Measurements from ENCODE around the gene OR5M10.
"Not testable (repeated sequence)": the region's sequence is repeated elsewhere in the genome, so short reads cannot be mapped to it uniquely, and the experiment has no call there.

Gene OR5M10

GRCh38 chr11:56577621-56578020 is at the start of gene OR5M10:
OR5M10 (minus strand) TSS chr11:56577721; CDS start chr11:56577721, 0 bp downstream.
- H3K4me3 Mint-ChIP-seq = no peak within 1 kb of the TSS
- no peak within 1 kb of the TSS for H3K27ac Mint-ChIP-seq
- H3K4me1 Mint-ChIP-seq (ENCODE audit: low read depth) = no peaks in the 10 kb centered on the region
- DNase-seq (ENCODE audit: low spot score) = no peak
- H3K9me3 Mint-ChIP-seq = peaks cover 21% of the 10 kb centered on the region
- no peaks in the 10 kb centered on the region for H3K27me3 Mint-ChIP-seq (ENCODE audit: low read depth)
- no peaks in the 10 kb centered on the region for H3K36me3 Mint-ChIP-seq (ENCODE audit: low read depth)

GRCh38 chr11:56625946-56626345 is 48.4 kb upstream of the OR5M10 start:
- Mint-ChIP-seq H3K9me3 (peaks cover 4% of the 10 kb centered on the region), H3K4me1 (ENCODE audit: low read depth) (no peaks in the 10 kb centered on the region), H3K36me3 (ENCODE audit: low read depth) (no peaks in the 10 kb centered on the region), H3K27me3 (ENCODE audit: low read depth) (no peaks in the 10 kb centered on the region), H3K27ac (no peak overlapping the region), H3K4me3 (no peak overlapping the region)
- no peak for DNase-seq (ENCODE audit: low spot score)

DNA sequence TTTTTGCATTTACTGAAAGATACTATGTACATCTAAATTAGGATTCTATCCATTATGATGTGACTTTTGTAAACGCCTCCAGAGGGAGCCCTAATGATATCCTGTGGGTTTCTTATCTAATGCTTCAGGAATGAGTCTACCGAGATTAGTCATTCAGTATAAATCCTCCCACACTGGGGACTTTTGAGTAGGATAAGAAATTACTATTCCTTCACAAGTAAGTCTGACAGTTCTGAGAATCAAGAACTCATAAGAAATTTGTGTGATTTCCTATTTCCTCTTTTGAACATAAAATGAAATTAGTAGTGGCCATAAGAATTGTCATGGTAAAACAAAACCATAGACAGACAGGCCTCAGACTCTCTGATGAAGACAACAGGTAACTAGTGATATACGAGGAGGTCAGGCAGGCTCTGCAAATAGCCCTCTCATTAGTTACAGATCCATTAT is 47.2 kb upstream of the OR5M10 start:
- no peak for DNase-seq (ENCODE audit: low spot score)
- no peak overlapping the region for H3K27ac Mint-ChIP-seq
- H3K36me3 Mint-ChIP-seq (ENCODE audit: low read depth) = no peaks in the 10 kb centered on the region
- no peaks in the 10 kb centered on the region for H3K4me1 Mint-ChIP-seq (ENCODE audit: low read depth)
- no peak overlapping the region for H3K4me3 Mint-ChIP-seq
- peaks cover 4% of the 10 kb centered on the region for H3K9me3 Mint-ChIP-seq
- H3K27me3 Mint-ChIP-seq (ENCODE audit: low read depth) = no peaks in the 10 kb centered on the region

DNA sequence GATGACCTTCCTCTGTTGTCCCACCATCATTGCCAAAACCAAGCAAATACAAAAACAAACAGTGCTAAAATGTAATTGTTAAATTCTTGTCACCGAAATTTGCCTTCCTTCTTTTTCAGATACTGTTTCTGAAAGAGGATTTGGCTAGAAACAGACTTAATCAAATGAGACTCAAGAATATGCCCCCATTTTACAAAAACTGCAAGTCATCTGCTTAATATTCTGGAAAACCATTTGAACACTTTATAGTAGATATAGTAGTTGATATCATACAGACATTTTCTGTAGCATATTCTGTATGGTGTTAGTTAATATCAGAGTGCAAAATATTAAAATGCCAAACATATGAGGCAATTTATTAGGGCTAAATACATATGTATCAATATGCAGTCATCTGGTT is 33.7 kb upstream of the OR5M10 start:
- no peak for DNase-seq (ENCODE audit: low spot score)
- no peaks in the 10 kb centered on the region for H3K27me3 Mint-ChIP-seq (ENCODE audit: low read depth)
- peaks cover 4% of the 10 kb centered on the region for H3K9me3 Mint-ChIP-seq
- H3K4me3 Mint-ChIP-seq = no peak overlapping the region
- H3K27ac Mint-ChIP-seq = no peak overlapping the region
- H3K4me1 Mint-ChIP-seq (ENCODE audit: low read depth) = no peaks in the 10 kb centered on the region
- no peaks in the 10 kb centered on the region for H3K36me3 Mint-ChIP-seq (ENCODE audit: low read depth)

DNA sequence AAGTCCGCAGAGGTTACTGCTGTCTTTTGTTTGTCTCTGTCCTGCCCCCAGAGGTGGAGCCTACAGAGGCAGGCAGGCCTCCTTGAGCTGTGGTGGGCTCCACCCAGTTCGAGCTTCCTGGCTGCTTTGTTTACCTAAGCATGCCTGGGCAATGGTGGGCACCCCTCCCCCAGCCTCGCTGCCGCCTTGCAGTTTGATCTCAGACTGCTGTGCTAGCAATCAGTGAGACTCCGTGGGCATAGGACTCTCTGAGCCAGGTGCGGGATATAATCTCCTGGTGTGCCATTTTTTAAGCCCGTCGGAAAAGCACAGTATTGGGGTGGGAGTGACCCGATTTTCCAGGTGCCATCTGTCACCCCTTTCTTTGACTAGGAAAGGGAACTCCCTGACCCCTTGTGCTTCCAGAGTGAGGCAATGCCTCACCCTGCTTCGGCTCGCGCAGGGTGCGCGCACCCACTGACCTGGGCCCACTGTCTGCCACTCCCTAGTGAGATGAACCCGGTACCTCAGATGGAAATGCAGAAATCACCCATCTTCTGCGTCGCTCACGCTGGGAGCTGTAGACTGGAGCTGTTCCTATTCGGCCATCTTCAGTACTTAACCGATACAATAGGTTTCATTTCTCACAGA is 14.7 kb upstream of the OR5M10 start:
- not testable (repeated sequence) for H3K4me3 Mint-ChIP-seq; H3K27ac Mint-ChIP-seq; H3K4me1 Mint-ChIP-seq (ENCODE audit: low read depth); H3K9me3 Mint-ChIP-seq; H3K27me3 Mint-ChIP-seq (ENCODE audit: low read depth); H3K36me3 Mint-ChIP-seq (ENCODE audit: low read depth); DNase-seq (ENCODE audit: low spot score)

- no peaks in the 10 kb centered on the region for H3K4me1 Mint-ChIP-seq (ENCODE audit: low read depth)
- peaks cover 48% of the 10 kb centered on the region for H3K9me3 Mint-ChIP-seq
- H3K27me3 Mint-ChIP-seq (ENCODE audit: low read depth) = no peaks in the 10 kb centered on the region
- DNase-seq (ENCODE audit: low spot score) = no peak
- no peak overlapping the region for H3K27ac Mint-ChIP-seq
- no peaks in the 10 kb centered on the region for H3K36me3 Mint-ChIP-seq (ENCODE audit: low read depth)
- H3K4me3 Mint-ChIP-seq = no peak overlapping the region
These were observed 18.9 kb downstream of the OR5M10 start for GRCh38 chr11:56558574-56558973.

DNA sequence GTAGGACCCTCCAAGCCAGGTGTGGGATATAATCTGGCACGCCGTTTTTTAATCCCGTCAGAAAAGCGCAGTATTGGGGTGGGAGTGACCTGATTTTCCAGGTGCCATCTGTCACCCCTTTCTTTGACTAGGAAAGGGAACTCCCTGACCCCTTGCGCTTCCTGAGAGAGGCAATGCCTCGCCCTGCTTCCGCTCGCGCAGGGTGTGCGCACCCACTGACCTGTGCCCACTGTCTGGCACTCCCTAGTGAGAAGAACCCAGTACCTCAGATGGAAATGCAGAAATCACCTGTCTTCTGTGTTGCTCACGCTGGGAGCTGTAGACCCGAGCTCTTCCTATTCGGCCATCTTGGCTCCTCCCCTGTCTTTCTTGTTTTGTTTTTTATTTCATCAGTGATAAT is 22.8 kb downstream of the OR5M10 start:
- H3K36me3 Mint-ChIP-seq (ENCODE audit: low read depth) = not testable (repeated sequence)

DNA sequence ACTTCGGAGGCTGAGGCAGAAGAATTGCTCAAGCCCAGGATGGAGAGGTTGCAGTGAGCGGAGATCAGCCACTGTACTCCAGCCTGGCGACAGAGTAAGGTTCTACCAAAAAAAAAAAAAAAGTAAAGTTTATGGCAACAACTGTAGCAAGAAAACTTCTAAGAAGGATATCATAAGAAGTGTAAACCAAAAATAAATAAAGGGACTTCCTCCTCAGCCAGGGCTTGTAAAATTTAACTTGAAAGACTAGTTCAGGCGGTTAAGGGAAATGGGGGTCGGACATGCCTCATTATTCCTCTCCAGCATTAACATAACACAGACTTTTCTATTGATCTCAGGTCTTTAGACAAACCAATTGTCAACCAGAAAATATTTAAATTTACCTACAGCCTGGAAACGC is 32.0 kb downstream of the OR5M10 start:
- Mint-ChIP-seq H3K36me3 (ENCODE audit: low read depth) (no peaks in the 10 kb centered on the region), H3K4me3 (no peak overlapping the region), H3K27ac (no peak overlapping the region), H3K4me1 (ENCODE audit: low read depth) (no peaks in the 10 kb centered on the region), H3K27me3 (ENCODE audit: low read depth) (no peaks in the 10 kb centered on the region), H3K9me3 (peaks cover 36% of the 10 kb centered on the region)
- DNase-seq (ENCODE audit: low spot score) = no peak

More for the DNA sequence above, 22.8 kb downstream of the OR5M10 start:
- H3K4me3 Mint-ChIP-seq; H3K27ac Mint-ChIP-seq; H3K27me3 Mint-ChIP-seq (ENCODE audit: low read depth); H3K4me1 Mint-ChIP-seq (ENCODE audit: low read depth); DNase-seq (ENCODE audit: low spot score): not testable (repeated sequence)
- H3K9me3 Mint-ChIP-seq = peaks cover 31% of the 10 kb centered on the region

- DNase-seq (ENCODE audit: low spot score) = no peak
- Mint-ChIP-seq H3K27ac (no peak overlapping the region), H3K4me1 (ENCODE audit: low read depth) (no peaks in the 10 kb centered on the region), H3K4me3 (no peak overlapping the region), H3K27me3 (ENCODE audit: low read depth) (no peaks in the 10 kb centered on the region), H3K9me3 (peaks cover 40% of the 10 kb centered on the region), H3K36me3 (ENCODE audit: low read depth) (no peaks in the 10 kb centered on the region)
These were observed 33.8 kb downstream of the OR5M10 start for GRCh38 chr11:56543739-56544138.

- Mint-ChIP-seq H3K36me3 (ENCODE audit: low read depth) (no peaks in the 10 kb centered on the region), H3K4me3 (no peak within 1 kb of the TSS)
These were observed 34.4 kb downstream of the OR5M10 start, which contains the start of gene OR5M11 for GRCh38 chr11:56543157-56543556. OR5M11 (minus strand) TSS chr11:56543257; CDS start chr11:56543257, 0 bp downstream.

DNA sequence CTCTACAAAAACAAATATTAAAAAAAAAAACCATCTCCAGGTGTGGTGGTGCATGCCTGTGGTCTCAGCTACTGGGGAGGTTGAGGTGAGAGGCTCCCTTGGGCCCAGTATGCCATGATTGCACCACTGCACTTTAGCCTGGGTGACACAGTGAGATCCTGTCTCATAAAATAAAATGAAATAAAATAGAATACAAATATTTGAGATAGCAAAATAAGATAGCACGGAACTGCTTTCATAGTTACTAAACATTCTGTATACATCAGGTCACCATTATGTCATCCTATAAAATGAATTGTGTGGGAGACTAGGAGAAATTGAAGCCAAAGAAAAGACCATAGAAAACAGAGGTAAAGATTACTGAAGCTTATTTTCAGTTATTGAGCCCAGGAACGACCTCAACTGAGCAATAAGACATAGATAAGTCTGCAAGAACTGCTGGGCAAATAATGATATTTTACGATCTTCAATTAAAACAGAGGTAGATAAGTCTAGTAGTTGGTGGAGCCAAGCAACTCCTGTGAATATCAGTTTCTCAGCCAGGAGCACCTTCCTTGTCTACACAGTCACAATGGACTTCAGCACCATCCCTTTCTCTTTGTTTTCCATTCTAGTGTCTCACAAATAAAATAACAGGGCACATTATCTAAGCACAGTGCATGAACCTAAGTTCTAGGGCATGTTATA is 44.3 kb downstream of the OR5M10 start:
- Mint-ChIP-seq H3K27me3 (ENCODE audit: low read depth) (no peaks in the 10 kb centered on the region), H3K4me1 (ENCODE audit: low read depth) (no peaks in the 10 kb centered on the region), H3K4me3 (no peak overlapping the region), H3K36me3 (ENCODE audit: low read depth) (no peaks in the 10 kb centered on the region), H3K9me3 (peaks cover 30% of the 10 kb centered on the region), H3K27ac (no peak overlapping the region)
- no peak for DNase-seq (ENCODE audit: low spot score)

More at GRCh38 chr11:56543157-56543556, 34.4 kb downstream of the OR5M10 start, which contains the start of gene OR5M11:
- Mint-ChIP-seq H3K27ac (no peak within 1 kb of the TSS), H3K9me3 (peaks cover 40% of the 10 kb centered on the region), H3K4me1 (ENCODE audit: low read depth) (no peaks in the 10 kb centered on the region), H3K27me3 (ENCODE audit: low read depth) (no peaks in the 10 kb centered on the region)
- DNase-seq (ENCODE audit: low spot score) = no peak

GRCh38 chr11:56531856-56532255 is 45.7 kb downstream of the OR5M10 start:
- DNase-seq (ENCODE audit: low spot score) = no peak
- H3K9me3 Mint-ChIP-seq = peaks cover 30% of the 10 kb centered on the region
- H3K36me3 Mint-ChIP-seq (ENCODE audit: low read depth) = no peaks in the 10 kb centered on the region
- H3K27me3 Mint-ChIP-seq (ENCODE audit: low read depth) = no peaks in the 10 kb centered on the region
- no peak overlapping the region for H3K27ac Mint-ChIP-seq
- no peaks in the 10 kb centered on the region for H3K4me1 Mint-ChIP-seq (ENCODE audit: low read depth)
- H3K4me3 Mint-ChIP-seq = no peak overlapping the region

Measured in T-helper 2 cell treated with Interferon-gamma antibody and Interleukin-4, amounts not matched to agents 5 μg/mL and 100 μg/mL, for 36 hours (primary cell).